Measurements from ENCODE around the gene RNLS. TPM values are rescaled to one million over a fixed set of nuclear protein-coding genes. Genes with fewer than 3 reads are reported as not detected.

The RNLS gene
- total RNA-seq, 2 experiments from 2014 or later, result not detected

- Histone ChIP-seq H3K79me2 (ENCODE audit: insufficient read depth, low read depth, low read length) (no peaks in the 10 kb centered on the region), H3K4me1 (ENCODE audit: insufficient read depth, low read length, poor library complexity, severe bottlenecking) (no peaks in the 10 kb centered on the region), H3K4me2 (ENCODE audit: low read length) (no peak overlapping the region), H3K27ac (ENCODE audit: low read depth, low read length, poor library complexity, severe bottlenecking) (no peak overlapping the region), H3K9me3 (ENCODE audit: low read length) (no peaks in the 10 kb centered on the region), H3K36me3 (ENCODE audit: insufficient read depth, low read length) (no peaks in the 10 kb centered on the region), H2AFZ (ENCODE audit: low read length) (no peak overlapping the region), H4K20me1 (ENCODE audit: insufficient read depth, low read length) (no peaks in the 10 kb centered on the region), H3K4me3 (ENCODE audit: low read depth, low read length, poor library complexity, severe bottlenecking) (no peak overlapping the region), H3K9me2 (ENCODE audit: insufficient read depth, low read length) (no peaks in the 10 kb centered on the region)
- no peak for DNase-seq (ENCODE audit: low spot score)
- POLR2A ChIA-PET, result interaction anchor here (0.5 to 0.7 kb wide), 2 partner anchors 10 to 693 kb away, joined by 3 read pairs; no protein-coding TSS in a partner anchor
- CTCF ChIA-PET (ENCODE audit: unreplicated experiment), result no interaction called here
- intact Hi-C loops (cut with micrococcal nuclease; ENCODE audit: unreplicated experiment), result no loop called here
- BruUV-seq (replicated peaks), result no TSS peak
- no peak for TF ChIP-seq CTCF (conservative IDR thresholded peaks at IDR 0.05; ENCODE audit: low read length)
These were observed 51.6 kb downstream of the RNLS start for GRCh38 chr10:88531392-88532052.

GRCh38 chr10:88530629-88531391 is 52.3 kb downstream of the RNLS start:
- no peak overlapping the region for H3K27ac ChIP-seq (ENCODE audit: low read depth, low read length, poor library complexity, severe bottlenecking)
- no peaks in the 10 kb centered on the region for H3K36me3 ChIP-seq (ENCODE audit: insufficient read depth, low read length)
- H3K4me2 ChIP-seq (ENCODE audit: low read length), result no peak overlapping the region
- CTCF ChIA-PET (ENCODE audit: unreplicated experiment), result no interaction called here
- H2AFZ ChIP-seq (ENCODE audit: low read length), result no peak overlapping the region
- TF ChIP-seq EZH2phosphoT487 (IDR thresholded peaks at IDR 0.05; ENCODE audit: borderline replicate concordance, low read depth, low read length), result no peak
- no peak for TF ChIP-seq CTCF (conservative IDR thresholded peaks at IDR 0.05; ENCODE audit: low read length)
- no peaks in the 10 kb centered on the region for H3K4me1 ChIP-seq (ENCODE audit: insufficient read depth, low read length, poor library complexity, severe bottlenecking)
- no peaks in the 10 kb centered on the region for H4K20me1 ChIP-seq (ENCODE audit: insufficient read depth, low read length)
- no TSS peak for BruUV-seq (replicated peaks)
- H3K79me2 ChIP-seq (ENCODE audit: insufficient read depth, low read depth, low read length), result no peaks in the 10 kb centered on the region
- intact Hi-C loops (cut with micrococcal nuclease; ENCODE audit: unreplicated experiment), result no loop called here
- H3K9me2 ChIP-seq (ENCODE audit: insufficient read depth, low read length), result no peaks in the 10 kb centered on the region
- POLR2A ChIA-PET, result interaction anchor here (0.7 kb wide), 1 partner anchor 10 kb away, joined by 3 read pairs; no protein-coding TSS in a partner anchor
- DNase-seq (ENCODE audit: low spot score), result no peak
- H3K9me3 ChIP-seq (ENCODE audit: low read length), result no peaks in the 10 kb centered on the region
- H3K4me3 ChIP-seq (ENCODE audit: low read depth, low read length, poor library complexity, severe bottlenecking), result no peak overlapping the region

- Histone ChIP-seq H3K79me2 (ENCODE audit: insufficient read depth, low read depth, low read length) (no peaks in the 10 kb centered on the region), H4K20me1 (ENCODE audit: insufficient read depth, low read length) (no peaks in the 10 kb centered on the region), H3K9me3 (ENCODE audit: low read length) (no peaks in the 10 kb centered on the region), H3K9me2 (ENCODE audit: insufficient read depth, low read length) (no peaks in the 10 kb centered on the region), H2AFZ (ENCODE audit: low read length) (no peak overlapping the region), H3K4me1 (ENCODE audit: insufficient read depth, low read length, poor library complexity, severe bottlenecking) (no peaks in the 10 kb centered on the region), H3K4me2 (ENCODE audit: low read length) (no peak overlapping the region), H3K4me3 (ENCODE audit: low read depth, low read length, poor library complexity, severe bottlenecking) (no peak overlapping the region), H3K27ac (ENCODE audit: low read depth, low read length, poor library complexity, severe bottlenecking) (no peak overlapping the region), H3K36me3 (ENCODE audit: insufficient read depth, low read length) (no peaks in the 10 kb centered on the region)
- no TSS peak for BruUV-seq (replicated peaks)
- CTCF ChIA-PET (ENCODE audit: unreplicated experiment), result no interaction called here
- POLR2A ChIA-PET, result interaction anchor here (0.9 kb wide), 1 partner anchor 25 kb away, joined by 3 read pairs; no protein-coding TSS in a partner anchor
- DNase-seq (ENCODE audit: low spot score), result no peak
- intact Hi-C loops (cut with micrococcal nuclease; ENCODE audit: unreplicated experiment), result no loop called here
- TF ChIP-seq EZH2phosphoT487 (IDR thresholded peaks at IDR 0.05; ENCODE audit: borderline replicate concordance, low read depth, low read length) (no peak), CTCF (conservative IDR thresholded peaks at IDR 0.05; ENCODE audit: low read length) (no peak)
These were observed 53.0 kb downstream of the RNLS start for GRCh38 chr10:88530093-88530492.

All from OCI-LY7 (cell line).